RWPE1 (cell line): ENCODE data around the gene ST8SIA4.

ENCODE experiments used
- CTCF ChIA-PET: fragments of 350-600 bp; sonication (Branson Sonifier 250); formaldehyde crosslinking; extraction: SDS; loops from one replicate; lab custom pipeline; 2021; lab: Yijun Ruan, JAX
- POLR2A ChIA-PET: fragments of 400-600 bp; formaldehyde crosslinking; extraction: SDS; loops from one replicate; lab custom pipeline; 2020; ENCODE audit warnings: antibody characterized with exemption; ENCODE audit not compliant: low non-redundant PET; lab: Yijun Ruan, JAX
- DNase-seq: peaks from one replicate; pipeline ENCODE4 v3.0.0; 2012; ENCODE audit warnings: low spot score
- H3K27ac ChIP-seq: fragments of 450-650 bp; 2 replicates; pipeline ENCODE4 v1.5.1; 2017
- TF ChIP-seq, protein P1 (sequence below): fragments of 450-650 bp; conservative IDR thresholded peaks from 2 replicates; pipeline ENCODE4 v1.5.1; 2017; ENCODE audit warnings: low read depth, mild to moderate bottlenecking

ST8SIA4 gene

DNA sequence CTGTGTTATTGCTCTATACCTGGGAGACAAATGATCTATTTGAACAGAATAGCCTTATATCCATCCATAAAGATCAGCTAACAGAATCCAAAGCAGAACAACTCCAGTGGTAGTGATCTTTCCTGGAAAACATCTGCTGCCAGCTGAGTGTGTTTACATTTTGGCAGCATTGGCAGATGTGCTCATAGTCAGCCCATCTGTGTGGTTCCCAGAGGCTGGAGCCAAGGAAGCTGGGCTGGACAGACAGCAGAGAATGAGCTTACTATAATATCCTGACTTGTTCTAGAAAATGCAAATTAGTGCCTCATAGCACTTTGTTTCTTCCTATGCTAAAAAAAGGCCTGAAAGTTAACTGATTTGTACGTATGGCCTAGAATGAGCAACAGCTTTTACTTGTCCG lies 99.7 kb downstream of the ST8SIA4 start:
- TF ChIP-seq, protein P1, sequence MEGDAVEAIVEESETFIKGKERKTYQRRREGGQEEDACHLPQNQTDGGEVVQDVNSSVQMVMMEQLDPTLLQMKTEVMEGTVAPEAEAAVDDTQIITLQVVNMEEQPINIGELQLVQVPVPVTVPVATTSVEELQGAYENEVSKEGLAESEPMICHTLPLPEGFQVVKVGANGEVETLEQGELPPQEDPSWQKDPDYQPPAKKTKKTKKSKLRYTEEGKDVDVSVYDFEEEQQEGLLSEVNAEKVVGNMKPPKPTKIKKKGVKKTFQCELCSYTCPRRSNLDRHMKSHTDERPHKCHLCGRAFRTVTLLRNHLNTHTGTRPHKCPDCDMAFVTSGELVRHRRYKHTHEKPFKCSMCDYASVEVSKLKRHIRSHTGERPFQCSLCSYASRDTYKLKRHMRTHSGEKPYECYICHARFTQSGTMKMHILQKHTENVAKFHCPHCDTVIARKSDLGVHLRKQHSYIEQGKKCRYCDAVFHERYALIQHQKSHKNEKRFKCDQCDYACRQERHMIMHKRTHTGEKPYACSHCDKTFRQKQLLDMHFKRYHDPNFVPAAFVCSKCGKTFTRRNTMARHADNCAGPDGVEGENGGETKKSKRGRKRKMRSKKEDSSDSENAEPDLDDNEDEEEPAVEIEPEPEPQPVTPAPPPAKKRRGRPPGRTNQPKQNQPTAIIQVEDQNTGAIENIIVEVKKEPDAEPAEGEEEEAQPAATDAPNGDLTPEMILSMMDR, result no peak
- H3K27ac ChIP-seq, result no peak overlapping the region
- POLR2A ChIA-PET, result no interaction called here
- DNase-seq, result no peak
- CTCF ChIA-PET, result no interaction called here

DNA sequence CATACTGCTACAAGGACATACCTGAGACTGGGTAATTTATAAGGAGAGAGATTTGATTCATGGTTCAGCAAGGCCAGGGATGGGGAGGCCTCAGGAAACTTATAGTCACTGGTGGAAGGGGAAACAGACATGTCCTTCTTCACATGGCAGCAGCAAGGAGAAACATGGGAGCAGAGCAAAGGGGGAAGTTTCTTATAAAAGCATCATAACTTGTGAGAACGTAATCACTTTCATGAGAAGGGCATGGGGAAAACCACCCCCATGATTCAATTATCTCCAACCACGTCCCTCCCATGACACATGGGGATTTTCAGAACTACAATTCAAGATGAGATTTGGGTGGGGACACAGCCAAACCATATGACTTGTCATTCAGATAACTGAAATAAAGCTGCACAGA lies 100.9 kb downstream of the ST8SIA4 start:
- TF ChIP-seq, protein P1, result no peak
- POLR2A ChIA-PET, result no interaction called here
- CTCF ChIA-PET, result interaction anchor here (0.9 kb wide), 1 partner anchor 11 kb away, joined by 4 read pairs; no protein-coding TSS in a partner anchor
- H3K27ac ChIP-seq, result no peak overlapping the region
- no peak for DNase-seq

DNA sequence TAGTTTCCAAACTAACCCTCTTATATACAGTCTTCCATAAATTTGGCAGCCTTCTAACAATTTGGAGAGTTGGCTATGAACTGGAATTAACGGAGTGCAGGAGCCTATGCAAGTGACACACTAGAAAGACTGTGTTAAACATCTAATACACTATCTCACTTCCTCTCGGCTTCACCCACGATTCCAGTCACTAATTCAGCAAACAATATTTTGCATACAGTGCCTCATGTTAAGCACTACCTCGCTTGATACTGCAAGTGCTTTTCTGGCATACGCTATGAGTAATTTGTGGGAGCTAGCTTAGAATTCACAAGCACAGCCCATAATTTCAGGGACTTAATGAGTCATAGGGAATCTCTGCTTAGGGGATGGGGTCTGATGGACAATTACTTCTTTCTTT lies 102.5 kb downstream of the ST8SIA4 start:
- CTCF ChIA-PET, result interaction anchor here (0.6 kb wide), 2 partner anchors 21 to 277 kb away, joined by 3 read pairs; no protein-coding TSS in a partner anchor
- DNase-seq, result no peak
- no peak overlapping the region for H3K27ac ChIP-seq
- POLR2A ChIA-PET, result no interaction called here
- TF ChIP-seq, protein P1, result no peak

DNA sequence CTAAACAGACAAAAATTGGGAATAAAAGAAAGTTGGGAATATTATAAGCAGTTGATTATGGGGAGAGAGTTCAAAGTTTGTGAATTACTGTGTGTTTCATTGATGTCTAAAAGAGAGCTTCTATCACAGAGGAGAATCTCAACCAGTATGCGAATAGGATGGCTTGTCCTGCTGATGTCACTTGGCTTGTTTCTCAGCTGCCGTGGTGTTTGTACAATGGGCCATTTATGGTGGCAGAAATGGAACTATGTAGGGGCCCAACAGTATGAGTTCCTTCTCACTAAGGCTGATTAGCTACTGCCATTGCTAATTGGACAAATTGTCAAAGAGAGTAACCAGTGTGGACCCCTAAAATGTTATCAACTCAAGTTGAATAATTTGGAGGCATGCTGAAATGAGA lies 103.9 kb downstream of the ST8SIA4 start:
- H3K27ac ChIP-seq, result no peak overlapping the region
- TF ChIP-seq, protein P1, result no peak
- ChIA-PET CTCF (no interaction called here), POLR2A (no interaction called here)
- DNase-seq, result no peak

DNA sequence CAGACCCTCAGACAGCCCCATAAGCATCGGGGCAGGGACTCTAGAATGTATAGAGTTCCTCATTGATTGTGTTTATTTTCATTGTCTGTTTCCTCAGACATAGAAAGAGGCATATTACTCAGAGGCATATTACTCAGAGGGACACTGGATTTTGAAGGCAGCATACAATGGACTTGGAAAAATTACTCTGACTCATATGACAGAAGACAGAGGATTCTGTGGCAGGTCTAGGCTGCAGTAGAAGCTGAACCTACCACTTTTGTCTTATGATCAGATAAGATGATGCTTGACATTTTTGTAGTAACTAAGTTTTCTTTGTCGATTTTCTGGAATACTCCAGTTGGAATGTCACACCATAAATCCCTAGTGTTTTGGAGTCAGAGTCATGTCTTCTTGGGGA lies 105.2 kb downstream of the ST8SIA4 start:
- CTCF ChIA-PET, result no interaction called here
- no peak overlapping the region for H3K27ac ChIP-seq
- DNase-seq, result peak; percentile 48
- POLR2A ChIA-PET, result no interaction called here
- TF ChIP-seq, protein P1, result no peak

DNA sequence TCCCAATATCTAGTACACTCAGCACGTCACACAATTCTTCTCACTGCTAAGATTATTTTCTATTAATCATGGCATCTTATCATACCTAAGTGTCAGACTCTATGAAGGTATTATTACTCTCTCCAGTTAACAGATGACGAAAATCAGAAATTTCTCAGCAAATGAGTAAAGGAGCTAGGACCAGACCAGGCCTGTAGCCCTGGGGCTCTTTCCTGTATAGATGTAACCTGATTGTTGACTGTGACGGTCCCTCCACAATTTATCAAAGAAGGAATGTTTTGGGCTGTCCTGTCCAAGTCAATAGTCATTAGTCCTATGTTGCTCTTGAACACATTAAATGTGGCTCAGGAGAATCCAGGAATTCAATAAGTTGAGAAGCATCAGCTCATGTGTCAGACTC lies 106.2 kb downstream of the ST8SIA4 start:
- H3K27ac ChIP-seq, result no peak overlapping the region
- DNase-seq, result no peak
- POLR2A ChIA-PET, result no interaction called here
- CTCF ChIA-PET, result no interaction called here
- TF ChIP-seq, protein P1, result no peak
